ENCODE data around the gene OPCML.

The OPCML gene

GRCh38 chr11:132888226-132888625, 644.1 kb downstream of the OPCML start:
- peak; percentile 86 for DNase-seq (ENCODE audit: low read depth)

DNA sequence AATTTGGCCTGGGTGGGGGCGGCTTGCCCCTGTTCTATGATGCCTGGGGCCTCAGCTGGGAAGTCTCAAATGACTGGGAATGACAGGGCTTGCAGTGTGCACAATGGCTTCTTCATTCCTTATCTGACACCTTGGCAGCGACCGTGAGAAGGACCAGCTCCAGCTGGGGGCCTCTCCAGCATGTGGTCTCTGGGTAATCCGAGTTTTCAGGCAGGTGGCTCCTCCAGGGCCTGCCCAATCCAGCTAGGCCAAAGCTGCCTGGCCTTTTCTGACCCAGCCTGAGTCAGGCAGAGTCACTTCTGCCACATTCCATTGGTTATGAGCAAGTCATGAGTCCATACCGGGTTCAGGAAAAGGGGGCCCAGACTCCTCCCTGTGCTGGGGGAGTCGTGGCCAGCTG, 646.0 kb downstream of the OPCML start:
- peak; percentile 73 for DNase-seq (ENCODE audit: low read depth)

- DNase-seq (ENCODE audit: low read depth): no peak
Measured at GRCh38 chr11:132883241-132883640, 649.1 kb downstream of the OPCML start.

DNA sequence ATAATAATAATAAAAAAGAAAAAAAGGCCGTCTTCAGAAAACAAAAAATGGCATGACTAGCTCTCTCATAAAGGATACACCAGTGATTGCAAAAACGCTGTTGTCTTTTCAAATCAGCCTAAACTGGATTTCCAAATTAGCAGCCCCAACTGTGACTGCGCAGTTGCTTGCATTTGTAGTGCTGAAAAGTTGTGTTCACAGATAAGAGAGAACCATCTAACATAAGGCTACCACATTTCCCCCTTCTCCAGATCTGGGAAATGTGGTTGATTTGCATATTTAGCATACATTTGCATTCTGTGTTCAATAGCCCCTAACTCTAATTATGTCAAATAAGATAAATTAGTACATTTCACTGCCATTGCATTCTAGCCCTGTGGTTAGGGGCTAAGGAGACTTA, 650.7 kb downstream of the OPCML start:
- DNase-seq (ENCODE audit: low read depth): no peak

DNA sequence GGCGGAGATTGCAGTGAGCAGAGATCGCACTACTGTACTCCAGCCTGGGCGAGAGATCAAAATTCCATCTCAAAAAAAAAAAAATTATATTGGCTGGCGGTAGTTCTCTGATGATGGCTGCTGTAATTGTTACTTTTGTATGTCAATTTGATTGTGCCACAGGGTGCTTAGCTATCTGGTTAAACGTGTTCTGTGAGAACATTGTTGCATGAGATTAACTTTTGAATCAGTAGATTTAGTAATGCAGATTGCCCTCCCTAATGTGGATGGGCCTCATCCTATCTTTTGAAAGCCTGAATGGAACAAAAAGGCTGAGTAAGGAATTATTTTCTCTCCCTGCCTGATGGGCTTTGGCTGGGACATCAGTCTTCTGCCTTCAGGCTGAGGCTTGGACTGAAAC, 654.2 kb downstream of the OPCML start:
- no peak for DNase-seq (ENCODE audit: low read depth)

- no peak for DNase-seq (ENCODE audit: low read depth)
Measured at GRCh38 chr11:132876705-132877104, 655.6 kb downstream of the OPCML start.

DNA sequence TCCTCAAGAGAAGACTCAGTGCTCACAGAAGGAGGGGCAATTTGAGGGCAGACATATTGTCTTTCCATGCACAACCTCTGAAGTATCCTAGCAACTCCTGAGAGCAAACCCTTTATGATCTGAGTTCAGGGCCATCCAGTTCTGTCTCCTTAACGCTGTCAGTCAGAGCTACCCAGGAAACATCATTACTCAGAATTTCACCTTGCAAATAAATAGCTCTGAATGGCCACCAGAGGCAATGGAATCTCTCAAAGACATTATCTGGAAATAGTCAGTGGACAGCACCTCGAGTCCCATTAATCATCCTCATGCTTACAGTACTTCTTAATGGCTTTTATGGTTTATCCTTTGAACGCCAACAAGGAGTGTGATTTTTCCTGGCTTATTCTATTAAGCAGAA, 656.1 kb downstream of the OPCML start:
- no peak for DNase-seq (ENCODE audit: low read depth)

GRCh38 chr11:132874638-132875037, 657.7 kb downstream of the OPCML start:
- DNase-seq (ENCODE audit: low read depth): peak; percentile 82

DNA sequence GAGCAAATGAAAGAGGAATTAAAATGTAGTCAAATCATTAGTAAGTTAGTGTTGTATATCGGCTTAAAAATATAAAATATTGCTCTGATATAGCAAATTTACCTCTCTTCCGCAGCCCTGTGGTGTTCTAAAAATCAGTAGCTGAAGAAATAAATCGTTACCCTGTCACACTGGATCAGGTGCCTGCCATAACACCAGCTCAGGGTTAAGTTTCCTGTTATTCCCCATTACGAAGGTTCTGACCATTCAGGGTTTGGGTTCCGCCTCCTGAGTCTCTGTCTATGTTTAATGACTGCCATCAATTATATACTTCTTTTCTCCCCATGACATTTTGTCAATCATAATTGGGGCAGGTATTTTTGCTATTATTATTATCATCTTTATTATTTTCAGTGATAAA, 658.5 kb downstream of the OPCML start:
- DNase-seq (ENCODE audit: low read depth): no peak

DNA sequence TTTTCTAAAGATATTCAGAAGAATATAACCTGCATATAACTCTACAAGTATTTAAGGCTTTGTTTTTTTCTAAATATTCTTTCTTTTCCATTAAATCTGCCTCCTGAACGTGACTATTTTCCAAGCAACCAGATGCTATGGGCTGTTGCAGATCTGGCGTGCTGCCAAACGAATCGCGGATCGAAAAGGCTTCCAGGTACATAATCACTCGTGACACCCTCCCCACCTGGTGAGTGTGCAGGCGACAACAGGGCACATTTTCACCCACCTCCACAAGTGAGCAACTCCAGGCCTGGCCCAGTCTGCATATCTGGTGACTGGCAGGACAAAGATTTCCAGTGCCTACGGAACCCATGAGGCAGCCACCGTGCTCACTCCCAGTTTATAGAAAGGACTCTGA, 660.1 kb downstream of the OPCML start:
- DNase-seq (ENCODE audit: low read depth): no peak

GRCh38 chr11:132866783-132867545, 665.3 kb downstream of the OPCML start:
- peak; percentile 37 for DNase-seq (ENCODE audit: low read depth)

- DNase-seq (ENCODE audit: low read depth): no peak
Measured at GRCh38 chr11:132865623-132866022, 666.7 kb downstream of the OPCML start.

- no peak for DNase-seq (ENCODE audit: low read depth)
Measured at GRCh38 chr11:132864811-132865576, 667.3 kb downstream of the OPCML start.

GRCh38 chr11:132862933-132863332, 669.4 kb downstream of the OPCML start:
- no peak for DNase-seq (ENCODE audit: low read depth)

- no peak for DNase-seq (ENCODE audit: low read depth)
Measured at GRCh38 chr11:132862137-132862536, 670.2 kb downstream of the OPCML start.

GRCh38 chr11:132859306-132859705, 673.0 kb downstream of the OPCML start:
- DNase-seq (ENCODE audit: low read depth): no peak

- peak; percentile 44 for DNase-seq (ENCODE audit: low read depth)
Measured at GRCh38 chr11:132858223-132858622, 674.1 kb downstream of the OPCML start.

- no peak for DNase-seq (ENCODE audit: low read depth)
Measured at GRCh38 chr11:132856032-132856431, 676.3 kb downstream of the OPCML start.

GRCh38 chr11:132855516-132855915, 676.8 kb downstream of the OPCML start:
- DNase-seq (ENCODE audit: low read depth): no peak

DNA sequence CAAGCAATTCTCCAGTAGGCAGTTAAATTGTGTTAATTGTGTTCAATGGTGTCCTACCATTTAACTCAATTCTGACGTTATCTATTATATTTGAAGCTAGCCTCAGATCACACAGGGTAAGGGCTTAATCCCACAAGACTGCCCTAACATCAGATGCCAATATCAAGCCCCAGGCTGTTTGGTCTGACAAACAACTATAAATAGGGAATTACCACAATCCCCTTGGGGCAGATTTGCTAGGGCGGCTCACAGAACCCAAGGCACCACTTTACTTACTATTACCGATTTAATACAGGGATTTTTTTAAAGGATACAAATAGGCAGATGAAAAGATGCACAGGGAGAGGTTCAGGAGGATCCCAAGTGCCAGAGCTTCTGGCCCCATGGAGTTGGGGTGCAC, 678.4 kb downstream of the OPCML start:
- DNase-seq (ENCODE audit: low read depth): no peak

DNA sequence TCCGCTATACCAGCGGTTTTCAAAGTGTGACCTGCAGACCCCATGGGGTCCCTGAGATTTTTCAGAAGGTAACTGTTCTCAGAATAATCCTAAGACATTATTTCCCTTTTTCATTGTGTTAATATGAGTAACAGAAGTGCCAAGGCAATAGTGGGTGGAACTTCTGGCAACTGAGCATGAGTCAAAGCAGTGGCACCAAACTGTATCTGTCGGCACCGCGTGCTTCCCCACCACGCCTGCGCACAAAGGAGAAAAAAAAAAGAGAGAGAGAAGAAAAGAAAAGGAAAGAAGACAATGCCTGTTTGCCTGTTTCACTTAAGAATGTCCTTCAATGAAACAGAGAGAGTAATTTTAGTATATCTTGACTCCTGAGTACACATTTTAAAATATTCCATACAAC, 679.9 kb downstream of the OPCML start:
- no peak for DNase-seq (ENCODE audit: low read depth)

- no peak for DNase-seq (ENCODE audit: low read depth)
Measured at GRCh38 chr11:132851247-132851646, 681.1 kb downstream of the OPCML start.

- DNase-seq (ENCODE audit: low read depth): no peak
Measured at GRCh38 chr11:132850266-132850665, 682.0 kb downstream of the OPCML start.

DNA sequence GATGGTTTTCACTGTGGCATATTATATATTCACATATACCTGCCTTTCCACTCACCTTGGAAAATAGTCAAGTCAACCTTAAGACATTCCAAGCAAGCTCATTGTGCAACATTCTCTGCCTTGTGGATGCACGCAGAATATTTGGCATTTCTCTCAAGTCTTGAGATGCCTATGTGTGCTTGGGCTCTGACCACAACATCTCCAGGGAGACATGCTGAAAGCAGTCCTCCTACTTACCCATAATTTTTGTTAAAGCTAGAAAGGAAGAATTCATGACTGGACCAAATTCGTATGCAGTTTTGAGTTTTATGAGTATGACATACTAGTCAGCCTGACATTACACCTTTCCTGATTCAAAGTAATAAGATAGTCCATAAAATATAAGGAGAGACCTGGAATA, 684.0 kb downstream of the OPCML start:
- DNase-seq (ENCODE audit: low read depth): peak; percentile 56

All from EH (cell line).